GM12874 (cell line): ENCODE data around the gene KPNA5.

Source experiments
- CTCF ChIP-seq: IDR thresholded peaks from 2 replicates; pipeline ENCODE4 v1.5.1; 2011; ENCODE audit warnings: low read depth, mild to moderate bottlenecking, control low read depth, low read length, moderate library complexity; ENCODE audit not compliant: insufficient read depth

The KPNA5 gene

GRCh38 chr6:116662202-116662601, 18.8 kb upstream of the KPNA5 start:
- no peak for TF ChIP-seq CTCF

GRCh38 chr6:116663308-116663707, 17.7 kb upstream of the KPNA5 start:
- TF ChIP-seq CTCF: no peak

- TF ChIP-seq CTCF: no peak
These were observed 15.5 kb upstream of the KPNA5 start for GRCh38 chr6:116665464-116665863.

- TF ChIP-seq CTCF: no peak
These were observed 14.1 kb upstream of the KPNA5 start for GRCh38 chr6:116666869-116667268.

- TF ChIP-seq CTCF: no peak
These were observed 13.4 kb upstream of the KPNA5 start for GRCh38 chr6:116667623-116668022.

- no peak for TF ChIP-seq CTCF
These were observed 8.7 kb upstream of the KPNA5 start for GRCh38 chr6:116672306-116672705.

GRCh38 chr6:116676021-116676420, 5.0 kb upstream of the KPNA5 start:
- no peak for TF ChIP-seq CTCF

- no peak for TF ChIP-seq CTCF
These were observed 1.3 kb downstream of the KPNA5 start for GRCh38 chr6:116682334-116682712.
